ENCODE data around the gene ARID1A.

DNA sequence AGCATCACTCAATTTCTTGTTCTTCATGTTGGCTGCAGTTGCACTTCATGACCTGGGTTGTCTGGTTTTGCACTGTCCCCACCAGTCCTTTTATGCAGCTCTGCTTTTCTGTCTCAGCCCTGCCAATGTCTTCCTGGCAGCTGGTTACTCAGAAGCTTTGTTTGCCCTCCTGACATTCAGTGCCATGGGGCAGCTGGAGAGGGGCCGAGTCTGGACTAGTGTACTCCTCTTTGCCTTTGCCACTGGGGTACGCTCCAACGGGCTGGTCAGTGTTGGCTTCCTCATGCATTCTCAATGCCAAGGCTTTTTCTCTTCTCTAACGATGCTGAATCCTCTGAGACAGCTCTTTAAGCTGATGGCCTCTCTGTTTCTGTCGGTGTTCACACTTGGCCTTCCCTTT is 98.6 kb downstream of the ARID1A start:
- TF ChIP-seq EP300 (IDR thresholded peaks at IDR 0.05; ENCODE audit: low read depth) = no peak
- TF ChIP-seq, protein P1, sequence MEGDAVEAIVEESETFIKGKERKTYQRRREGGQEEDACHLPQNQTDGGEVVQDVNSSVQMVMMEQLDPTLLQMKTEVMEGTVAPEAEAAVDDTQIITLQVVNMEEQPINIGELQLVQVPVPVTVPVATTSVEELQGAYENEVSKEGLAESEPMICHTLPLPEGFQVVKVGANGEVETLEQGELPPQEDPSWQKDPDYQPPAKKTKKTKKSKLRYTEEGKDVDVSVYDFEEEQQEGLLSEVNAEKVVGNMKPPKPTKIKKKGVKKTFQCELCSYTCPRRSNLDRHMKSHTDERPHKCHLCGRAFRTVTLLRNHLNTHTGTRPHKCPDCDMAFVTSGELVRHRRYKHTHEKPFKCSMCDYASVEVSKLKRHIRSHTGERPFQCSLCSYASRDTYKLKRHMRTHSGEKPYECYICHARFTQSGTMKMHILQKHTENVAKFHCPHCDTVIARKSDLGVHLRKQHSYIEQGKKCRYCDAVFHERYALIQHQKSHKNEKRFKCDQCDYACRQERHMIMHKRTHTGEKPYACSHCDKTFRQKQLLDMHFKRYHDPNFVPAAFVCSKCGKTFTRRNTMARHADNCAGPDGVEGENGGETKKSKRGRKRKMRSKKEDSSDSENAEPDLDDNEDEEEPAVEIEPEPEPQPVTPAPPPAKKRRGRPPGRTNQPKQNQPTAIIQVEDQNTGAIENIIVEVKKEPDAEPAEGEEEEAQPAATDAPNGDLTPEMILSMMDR (IDR thresholded peaks at IDR 0.05) = no peak
- TF ChIP-seq POLR2AphosphoS5 (IDR thresholded peaks at IDR 0.05) = no peak
